ENCODE results near the gene PLA2G4A. TPM values are rescaled to one million over a fixed set of nuclear protein-coding genes. Genes with fewer than 3 reads are reported as not detected.

PLA2G4A gene
- total RNA-seq, 2 experiments from 2014 or later: not detected

DNA sequence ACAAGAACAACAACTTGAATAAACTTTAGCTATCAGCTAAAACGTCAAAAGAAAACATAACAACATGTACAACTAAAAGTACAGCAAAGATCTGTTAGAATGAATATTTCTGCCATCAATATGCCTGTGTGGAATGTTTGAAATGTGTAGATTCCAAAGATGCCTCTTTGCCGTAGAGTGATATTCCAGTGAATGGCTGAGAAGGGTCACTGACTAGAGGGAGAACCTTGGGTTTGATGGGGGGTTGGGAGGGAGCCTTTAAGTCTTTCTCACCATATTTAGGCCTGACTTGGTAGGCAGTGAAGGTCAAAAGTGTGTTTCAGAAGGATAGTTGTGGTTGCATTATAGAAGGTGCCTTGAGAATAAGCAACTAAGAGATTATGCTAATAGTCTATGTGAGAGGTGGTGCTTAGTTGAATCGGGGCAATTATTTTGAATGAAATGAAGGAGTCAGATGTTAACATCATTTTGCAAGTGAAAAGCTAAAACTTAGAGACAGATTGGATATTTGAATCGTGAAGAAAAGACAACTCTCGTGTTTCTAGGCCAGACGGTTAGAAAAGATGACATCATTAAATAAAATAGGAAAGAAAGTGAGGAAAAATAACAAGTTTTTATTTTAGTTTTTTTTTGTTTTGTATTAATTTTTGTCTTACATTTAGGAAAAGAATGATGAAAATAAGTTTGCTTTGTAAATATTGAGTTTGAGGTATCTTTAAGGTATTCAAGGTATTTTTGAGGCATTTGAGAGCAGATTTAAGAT is 53.8 kb downstream of the PLA2G4A start:
- H3K4me3 ChIP-seq (ENCODE audit: low read length): no peak overlapping the region
- H3K27ac ChIP-seq (ENCODE audit: low read depth in 1 of 2, low read length in 2 of 2): no peak overlapping the region
- H3K27ac Mint-ChIP-seq: no peak overlapping the region
- no peak for DNase-seq
- no peaks in the 10 kb centered on the region for H3K27me3 Mint-ChIP-seq
- H3K9me3 Mint-ChIP-seq: peaks cover 12% of the 10 kb centered on the region
- H3K4me1 ChIP-seq (ENCODE audit: insufficient read depth, low read length): no peaks in the 10 kb centered on the region
- no peak overlapping the region for H3K4me3 Mint-ChIP-seq
- ATAC-seq (ENCODE audit: poor library complexity): no peak
- H3K9me3 ChIP-seq (ENCODE audit: control insufficient read depth in 1 of 2, insufficient read depth in 1 of 2, low read length in 2 of 2): no peaks in the 10 kb centered on the region
- H3K36me3 Mint-ChIP-seq (ENCODE audit: low read depth): no peaks in the 10 kb centered on the region
- intact Hi-C loops (cut with DNase I, micrococcal nuclease): no loop called here
- ChIA-PET CTCF (no interaction called here), POLR2A (no interaction called here)
- TF ChIP-seq, protein P1, sequence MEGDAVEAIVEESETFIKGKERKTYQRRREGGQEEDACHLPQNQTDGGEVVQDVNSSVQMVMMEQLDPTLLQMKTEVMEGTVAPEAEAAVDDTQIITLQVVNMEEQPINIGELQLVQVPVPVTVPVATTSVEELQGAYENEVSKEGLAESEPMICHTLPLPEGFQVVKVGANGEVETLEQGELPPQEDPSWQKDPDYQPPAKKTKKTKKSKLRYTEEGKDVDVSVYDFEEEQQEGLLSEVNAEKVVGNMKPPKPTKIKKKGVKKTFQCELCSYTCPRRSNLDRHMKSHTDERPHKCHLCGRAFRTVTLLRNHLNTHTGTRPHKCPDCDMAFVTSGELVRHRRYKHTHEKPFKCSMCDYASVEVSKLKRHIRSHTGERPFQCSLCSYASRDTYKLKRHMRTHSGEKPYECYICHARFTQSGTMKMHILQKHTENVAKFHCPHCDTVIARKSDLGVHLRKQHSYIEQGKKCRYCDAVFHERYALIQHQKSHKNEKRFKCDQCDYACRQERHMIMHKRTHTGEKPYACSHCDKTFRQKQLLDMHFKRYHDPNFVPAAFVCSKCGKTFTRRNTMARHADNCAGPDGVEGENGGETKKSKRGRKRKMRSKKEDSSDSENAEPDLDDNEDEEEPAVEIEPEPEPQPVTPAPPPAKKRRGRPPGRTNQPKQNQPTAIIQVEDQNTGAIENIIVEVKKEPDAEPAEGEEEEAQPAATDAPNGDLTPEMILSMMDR (IDR thresholded peaks at IDR 0.05): no peak
- no peaks in the 10 kb centered on the region for H3K36me3 ChIP-seq (ENCODE audit: insufficient read depth, low read length)
- H3K4me1 Mint-ChIP-seq (ENCODE audit: low read depth): no peaks in the 10 kb centered on the region
- H3K27me3 ChIP-seq (ENCODE audit: control insufficient read depth in 1 of 2, insufficient read depth in 2 of 2, low read length in 2 of 2): no peaks in the 10 kb centered on the region

DNA sequence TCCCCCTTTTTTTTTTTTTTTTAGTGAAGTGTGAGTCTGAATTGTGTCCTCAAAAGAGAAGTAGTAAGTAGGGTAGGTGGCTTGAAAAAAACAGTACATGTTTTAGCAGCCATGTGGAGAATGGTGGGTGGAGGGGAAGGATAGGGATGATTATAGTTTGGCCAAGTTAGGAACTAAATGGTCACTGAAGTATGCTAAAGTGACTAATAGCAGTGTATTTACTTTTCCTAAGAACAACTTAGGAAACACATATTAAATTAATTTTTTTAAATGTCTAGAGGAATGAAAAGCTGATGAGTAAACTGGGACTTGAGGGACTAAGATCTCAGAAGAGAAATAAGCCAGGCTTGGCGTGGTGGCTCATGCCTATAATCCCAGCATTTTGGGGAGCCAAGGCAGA is 55.5 kb downstream of the PLA2G4A start:
- Mint-ChIP-seq H3K36me3 (ENCODE audit: low read depth) (no peaks in the 10 kb centered on the region), H3K4me3 (no peak overlapping the region), H3K27ac (no peak overlapping the region), H3K9me3 (peaks cover 12% of the 10 kb centered on the region), H3K27me3 (no peaks in the 10 kb centered on the region), H3K4me1 (ENCODE audit: low read depth) (no peaks in the 10 kb centered on the region)
- TF ChIP-seq, protein P1 (IDR thresholded peaks at IDR 0.05): no peak
- Histone ChIP-seq H3K36me3 (ENCODE audit: insufficient read depth, low read length) (no peaks in the 10 kb centered on the region), H3K27ac (ENCODE audit: low read depth in 1 of 2, low read length in 2 of 2) (no peak overlapping the region), H3K9me3 (ENCODE audit: control insufficient read depth in 1 of 2, insufficient read depth in 1 of 2, low read length in 2 of 2) (no peaks in the 10 kb centered on the region), H3K4me1 (ENCODE audit: insufficient read depth, low read length) (no peaks in the 10 kb centered on the region), H3K27me3 (ENCODE audit: control insufficient read depth in 1 of 2, insufficient read depth in 2 of 2, low read length in 2 of 2) (no peaks in the 10 kb centered on the region), H3K4me3 (ENCODE audit: low read length) (no peak overlapping the region)
- DNase-seq (no peak), ATAC-seq (ENCODE audit: poor library complexity) (no peak)
- intact Hi-C loops (cut with DNase I, micrococcal nuclease): no loop called here
- CTCF ChIA-PET: no interaction called here
- POLR2A ChIA-PET: interaction anchor here (0.6 to 1.2 kb wide), 2 partner anchors 24 to 85 kb away, joined by 3 read pairs; no protein-coding TSS in a partner anchor

DNA sequence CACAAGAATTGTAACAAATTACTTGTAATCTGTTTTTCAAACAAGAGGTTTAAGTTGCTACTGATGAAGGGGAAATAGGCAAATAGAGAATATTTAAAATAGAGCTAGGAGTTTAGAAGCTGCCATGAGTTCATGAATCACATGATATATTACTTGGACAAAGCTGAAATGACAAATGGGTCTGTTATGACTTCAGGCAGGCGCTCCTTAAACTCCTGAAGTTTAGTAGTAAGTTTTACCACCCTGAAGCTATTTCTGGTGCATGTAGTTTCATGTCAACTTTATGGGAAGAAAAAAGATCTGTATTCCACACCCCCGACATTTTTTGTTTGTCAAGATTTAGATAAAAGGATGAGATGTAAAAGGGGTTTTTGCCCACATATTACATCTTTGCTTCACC is 58.5 kb downstream of the PLA2G4A start:
- H3K27me3 Mint-ChIP-seq: no peaks in the 10 kb centered on the region
- H3K36me3 Mint-ChIP-seq (ENCODE audit: low read depth): no peaks in the 10 kb centered on the region
- H3K9me3 Mint-ChIP-seq: peaks cover 14% of the 10 kb centered on the region
- CTCF ChIA-PET: no interaction called here
- H3K27ac Mint-ChIP-seq: no peak overlapping the region
- Histone ChIP-seq H3K27ac (ENCODE audit: low read depth in 1 of 2, low read length in 2 of 2) (no peak overlapping the region), H3K4me3 (ENCODE audit: low read length) (no peak overlapping the region), H3K9me3 (ENCODE audit: control insufficient read depth in 1 of 2, insufficient read depth in 1 of 2, low read length in 2 of 2) (no peaks in the 10 kb centered on the region), H3K4me1 (ENCODE audit: insufficient read depth, low read length) (no peaks in the 10 kb centered on the region), H3K36me3 (ENCODE audit: insufficient read depth, low read length) (no peaks in the 10 kb centered on the region), H3K27me3 (ENCODE audit: control insufficient read depth in 1 of 2, insufficient read depth in 2 of 2, low read length in 2 of 2) (no peaks in the 10 kb centered on the region)
- POLR2A ChIA-PET: no interaction called here
- H3K4me3 Mint-ChIP-seq: no peak overlapping the region
- ATAC-seq (ENCODE audit: poor library complexity) (no peak), DNase-seq (no peak)
- TF ChIP-seq, protein P1 (IDR thresholded peaks at IDR 0.05): no peak
- H3K4me1 Mint-ChIP-seq (ENCODE audit: low read depth): no peaks in the 10 kb centered on the region
- intact Hi-C loops (cut with DNase I, micrococcal nuclease): no loop called here

Measured in CD4-positive, alpha-beta T cell (primary cell).